Tibial artery (tissue), 4 donors: ENCODE measurements around the gene MESD.

Experiments
- DNase-seq, 2 donors: peaks; one replicate each; pipeline ENCODE4 v3.0.0-alpha.2; 2019
- H3K27ac ChIP-seq, 2 donors: fragments of 200-600 bp; sonication (generic) in 1 of 2; 1 replicate in 1 of 2; 2 replicates in 1 of 2; pipeline ENCODE4 v1.5.1; 2018 to 2019; ENCODE audit warnings: mild to moderate bottlenecking in 1 of 2
- H3K27me3 ChIP-seq, 2 donors: fragments of 200-600 bp; sonication (generic) in 1 of 2; one replicate each; pipeline versions ENCODE4 v1.5.1 to v1.6.0; 2016 to 2019
- H3K36me3 ChIP-seq, 3 donors: fragments of 200-600 bp; sonication (generic) in 2 of 3; one replicate each; pipeline ENCODE4 v1.5.1; 2016 to 2019; ENCODE audit warnings: mild to moderate bottlenecking in 2 of 3
- H3K4me1 ChIP-seq, 4 donors: fragments of 200-600 bp; sonication (generic) in 2 of 4; 1 replicate in 3 of 4; 2 replicates in 1 of 4; pipeline ENCODE4 v1.5.1; 2016 to 2019
- H3K4me3 ChIP-seq, 2 donors: fragments of 200-600 bp; sonication (generic) in 1 of 2; 1 replicate in 1 of 2; 2 replicates in 1 of 2; pipeline ENCODE4 v1.5.1; 2018 to 2019; ENCODE audit warnings: mild to moderate bottlenecking in 2 of 2
- H3K9me3 ChIP-seq, 3 donors: fragments of 200-600 bp; sonication (generic) in 1 of 3; one replicate each; pipeline ENCODE4 v1.5.1; 2016 to 2019
- CTCF ChIP-seq, 2 experiments: fragments of 200-600 bp in 1 of 2; fragments of 450-650 bp in 1 of 2; IDR thresholded peaks; one replicate each; pipeline ENCODE4 v1.5.1; 2017 to 2019; ENCODE audit warnings: antibody characterized with exemption in 2 of 2, mild to moderate bottlenecking in 1 of 2, moderate library complexity in 1 of 2
- intact Hi-C: fragments of 100-400 bp; cut with DNase I; formaldehyde crosslinking; loops from one replicate; pipeline ENCODE4 v1.15.0; 2023; ENCODE audit warnings: low total_unique reads

The MESD gene

DNA sequence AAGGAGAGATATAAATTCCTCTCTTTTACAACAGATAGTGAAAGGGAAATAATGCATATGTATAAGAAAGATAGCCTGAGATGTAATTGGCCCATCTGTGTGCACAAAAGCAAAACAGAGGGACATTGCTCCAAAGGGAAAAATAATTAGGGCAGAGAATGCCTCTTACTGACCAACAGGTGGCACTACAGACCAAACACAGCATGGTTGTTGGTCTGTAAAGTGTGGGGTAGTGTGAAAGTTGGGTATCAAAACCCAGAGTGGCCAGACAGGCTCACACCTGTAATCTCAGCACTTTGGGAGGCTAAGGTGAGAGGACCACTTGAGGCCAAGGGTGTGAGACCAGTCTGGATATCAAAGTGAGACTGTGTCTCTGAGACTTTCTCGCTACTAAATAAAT is 6.6 kb upstream of the MESD start:
- DNase-seq = no peak

DNA sequence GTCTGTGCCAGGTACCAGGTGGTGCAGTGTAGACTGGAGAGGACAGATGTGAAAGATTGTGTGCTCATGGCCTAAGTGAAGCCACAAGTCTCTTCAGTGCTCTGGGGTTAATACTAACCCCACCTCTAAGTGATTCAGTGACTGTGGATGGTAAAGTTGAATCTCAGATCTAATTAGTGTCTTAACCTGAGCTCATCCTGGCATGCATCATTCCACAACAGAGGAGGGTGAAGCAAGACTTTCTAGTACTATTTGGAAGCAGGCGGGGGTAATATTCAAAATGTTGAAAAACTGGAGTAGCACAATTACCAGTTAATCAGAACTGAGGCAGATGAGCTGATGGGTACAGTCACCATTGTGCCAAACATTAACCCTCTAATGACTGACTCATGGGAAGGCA is 2.8 kb upstream of the MESD start:
- no peaks in the 10 kb centered on the region for H3K36me3 ChIP-seq
- no peak overlapping the region for H3K27ac ChIP-seq
- H3K9me3 ChIP-seq = no peaks in the 10 kb centered on the region
- peaks cover 0 to 30% (median 17%) of the 10 kb centered on the region in 4 donors for H3K4me1 ChIP-seq
- DNase-seq = no peak
- intact Hi-C loops = no loop called here
- H3K27me3 ChIP-seq = no peaks in the 10 kb centered on the region
- no peak overlapping the region for H3K4me3 ChIP-seq
- no peak for TF ChIP-seq CTCF (IDR thresholded peaks at IDR 0.05)

More for the DNA sequence above, 6.6 kb upstream of the MESD start:
- no peaks in the 10 kb centered on the region for H3K36me3 ChIP-seq
- H3K4me3 ChIP-seq = no peak overlapping the region
- no peaks in the 10 kb centered on the region for H3K9me3 ChIP-seq
- no peak overlapping the region for H3K27ac ChIP-seq
- TF ChIP-seq CTCF (IDR thresholded peaks at IDR 0.05) = no peak
- intact Hi-C loops = no loop called here
- H3K4me1 ChIP-seq = peaks cover 0 to 3% (median 0%) of the 10 kb centered on the region in 4 donors
- H3K27me3 ChIP-seq = no peaks in the 10 kb centered on the region

GRCh38 chr15:80992006-80992405 is 2.4 kb upstream of the MESD start:
- TF ChIP-seq CTCF (IDR thresholded peaks at IDR 0.05) = no peak
- intact Hi-C loops = no loop called here
- Histone ChIP-seq H3K36me3 (no peaks in the 10 kb centered on the region), H3K4me1 (peaks cover 0 to 34% (median 21%) of the 10 kb centered on the region in 4 donors), H3K27ac (peak overlapping the region in 1 of 2 donors; percentile 89), H3K27me3 (no peaks in the 10 kb centered on the region), H3K4me3 (no peak overlapping the region), H3K9me3 (no peaks in the 10 kb centered on the region)
- DNase-seq = no peak

DNA sequence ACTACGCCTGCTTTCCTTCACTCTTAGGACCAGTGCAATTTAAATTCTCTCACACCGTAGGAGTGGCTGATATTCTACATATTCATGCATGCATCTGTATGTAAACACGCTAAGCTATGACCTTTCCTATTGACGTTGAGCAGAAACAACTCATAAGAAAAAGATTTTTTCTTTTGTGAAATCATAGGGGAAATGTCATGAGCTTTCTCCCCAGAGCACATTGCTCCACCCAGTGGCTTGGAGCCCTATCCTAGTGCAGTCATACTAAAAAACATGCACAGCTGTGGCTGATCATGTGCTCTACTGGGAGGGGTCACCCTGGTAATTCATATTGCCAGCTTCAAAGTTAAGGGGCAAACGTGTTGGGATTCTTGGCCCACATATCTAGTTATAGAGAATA is 1.8 kb upstream of the MESD start:
- Histone ChIP-seq H3K36me3 (no peaks in the 10 kb centered on the region), H3K4me1 (peaks cover 0 to 40% (median 23%) of the 10 kb centered on the region in 4 donors), H3K27ac (peak overlapping the region; percentile 89 to 92), H3K4me3 (no peak overlapping the region), H3K9me3 (no peaks in the 10 kb centered on the region), H3K27me3 (no peaks in the 10 kb centered on the region)
- DNase-seq = peak; percentile 80 to 86
- intact Hi-C loops = no loop called here
- TF ChIP-seq CTCF (IDR thresholded peaks at IDR 0.05) = no peak

DNA sequence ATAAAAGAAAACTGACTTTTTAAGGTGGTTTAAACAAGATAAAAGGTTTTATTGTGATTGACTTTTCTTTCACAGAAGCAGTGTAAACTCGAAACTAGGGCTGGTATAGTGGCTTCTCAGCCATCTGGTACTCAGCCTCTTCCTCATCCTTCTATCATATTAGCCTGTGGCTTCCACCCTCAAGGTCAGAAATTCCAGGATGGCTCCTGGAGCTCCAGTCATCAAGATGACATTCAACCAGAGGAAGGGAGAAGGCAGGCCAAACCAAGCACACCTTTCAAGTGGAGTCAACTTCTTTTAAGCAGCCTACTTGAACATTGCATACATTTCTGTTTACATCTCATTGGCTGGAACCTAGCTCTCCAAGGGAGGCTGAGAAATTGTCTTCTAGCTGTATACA is 1.3 kb upstream of the MESD start:
- Histone ChIP-seq H3K27me3 (no peaks in the 10 kb centered on the region), H3K36me3 (no peaks in the 10 kb centered on the region), H3K4me3 (no peak overlapping the region), H3K9me3 (no peaks in the 10 kb centered on the region), H3K27ac (peak overlapping the region; percentile 89 to 92), H3K4me1 (peaks cover 0 to 41% (median 24%) of the 10 kb centered on the region in 4 donors)
- intact Hi-C loops = no loop called here
- no peak for DNase-seq
- TF ChIP-seq CTCF (IDR thresholded peaks at IDR 0.05) = no peak

GRCh38 chr15:80989081-80989517 is 520 bp downstream of the MESD start:
- no peak for TF ChIP-seq CTCF (IDR thresholded peaks at IDR 0.05)
- H3K4me1 ChIP-seq = peaks cover 0 to 48% (median 24%) of the 10 kb centered on the region in 4 donors
- H3K4me3 ChIP-seq = peak overlapping the region; percentile 79 to 83
- H3K27me3 ChIP-seq = no peaks in the 10 kb centered on the region
- intact Hi-C loops = no loop called here
- H3K27ac ChIP-seq = peak overlapping the region; percentile 89 to 92
- DNase-seq = no peak
- no peaks in the 10 kb centered on the region for H3K9me3 ChIP-seq
- no peaks in the 10 kb centered on the region for H3K36me3 ChIP-seq
